Activated CD4-positive, CD25-positive, alpha-beta regulatory T cell (primary cell): ENCODE measurements around the gene PCDHB2.
"Not testable (repeated sequence)": the region's sequence is repeated elsewhere in the genome, so short reads cannot be mapped to it uniquely, and the experiment has no call there.

Experiments used
- DNase-seq, 4 experiments: peaks; one replicate each; lab custom pipeline; 2025; lab: John Stamatoyannopoulos, UW

Gene PCDHB2

DNA sequence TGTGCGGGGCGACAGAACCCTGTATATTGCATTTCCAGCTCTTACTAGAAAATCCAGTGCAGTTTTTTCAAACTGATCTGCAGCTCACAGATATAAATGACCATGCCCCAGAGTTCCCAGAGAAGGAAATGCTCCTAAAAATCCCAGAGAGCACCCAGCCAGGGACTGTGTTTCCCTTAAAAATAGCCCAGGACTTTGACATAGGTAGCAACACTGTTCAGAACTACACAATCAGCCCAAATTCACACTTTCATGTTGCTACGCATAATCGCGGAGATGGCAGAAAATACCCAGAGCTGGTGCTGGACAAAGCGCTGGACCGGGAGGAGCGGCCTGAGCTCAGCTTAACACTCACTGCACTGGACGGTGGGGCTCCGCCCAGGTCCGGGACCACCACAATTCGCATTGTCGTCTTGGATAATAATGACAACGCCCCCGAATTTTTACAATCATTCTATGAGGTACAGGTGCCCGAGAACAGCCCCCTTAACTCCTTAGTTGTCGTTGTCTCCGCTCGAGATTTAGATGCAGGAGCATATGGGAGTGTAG lies 41.4 kb downstream of the PCDHB2 start:
- no peak for DNase-seq

- DNase-seq: not testable (repeated sequence)
These were observed 42.9 kb downstream of the PCDHB2 start for GRCh38 chr5:141137346-141137745.
